ENCODE measurements around the gene VGF.
A peak's percentile ranks its signal among the peaks of the same experiment; 100 is the strongest.
"Not testable (repeated sequence)": the region's sequence is repeated elsewhere in the genome, so short reads cannot be mapped to it uniquely, and the experiment has no call there.

The VGF gene

DNA sequence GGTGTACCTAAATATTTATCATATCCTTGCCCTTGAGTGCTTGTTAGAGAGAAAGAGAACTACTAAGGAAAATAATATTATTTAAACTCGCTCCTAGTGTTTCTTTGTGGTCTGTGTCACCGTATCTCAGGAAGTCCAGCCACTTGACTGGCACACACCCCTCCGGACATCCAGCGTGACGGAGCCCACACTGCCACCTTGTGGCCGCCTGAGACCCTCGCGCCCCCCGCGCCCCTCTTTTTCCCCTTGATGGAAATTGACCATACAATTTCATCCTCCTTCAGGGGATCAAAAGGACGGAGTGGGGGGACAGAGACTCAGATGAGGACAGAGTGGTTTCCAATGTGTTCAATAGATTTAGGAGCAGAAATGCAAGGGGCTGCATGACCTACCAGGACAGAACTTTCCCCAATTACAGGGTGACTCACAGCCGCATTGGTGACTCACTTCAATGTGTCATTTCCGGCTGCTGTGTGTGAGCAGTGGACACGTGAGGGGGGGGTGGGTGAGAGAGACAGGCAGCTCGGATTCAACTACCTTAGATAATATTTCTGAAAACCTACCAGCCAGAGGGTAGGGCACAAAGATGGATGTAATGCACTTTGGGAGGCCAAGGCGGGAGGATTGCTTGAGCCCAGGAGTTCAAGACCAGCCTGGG lies 27.0 kb downstream of the VGF start:
- Mint-ChIP-seq H3K4me1 (peaks cover 23% of the 10 kb centered on the region), H3K36me3 (ENCODE audit: low read depth) (no peaks in the 10 kb centered on the region), H3K9me3 (no peaks in the 10 kb centered on the region), H3K27ac (peak overlapping the region; percentile 58 to 73 (median 60)), H3K4me3 (peak overlapping the region; percentile 8 to 43 (median 32)), H3K27me3 (ENCODE audit: low read depth) (peaks cover 25% of the 10 kb centered on the region)
- peak; percentile 76 to 83 (median 79) for TF ChIP-seq CTCF (IDR thresholded peaks at IDR 0.05; ENCODE audit: unreplicated experiment in 3 of 3)

- TF ChIP-seq CTCF (IDR thresholded peaks at IDR 0.05; ENCODE audit: unreplicated experiment in 3 of 3), result no peak
- Mint-ChIP-seq H3K27ac (no peak overlapping the region), H3K27me3 (ENCODE audit: low read depth) (peaks cover 25% of the 10 kb centered on the region), H3K36me3 (ENCODE audit: low read depth) (no peaks in the 10 kb centered on the region), H3K9me3 (no peaks in the 10 kb centered on the region), H3K4me1 (peaks cover 23% of the 10 kb centered on the region), H3K4me3 (no peak overlapping the region)
These were observed 27.6 kb downstream of the VGF start for GRCh38 chr7:101137651-101138212.

GRCh38 chr7:101134399-101134980 lies 30.9 kb downstream of the VGF start:
- peaks cover 38% of the 10 kb centered on the region for H3K27me3 Mint-ChIP-seq (ENCODE audit: low read depth)
- H3K27ac Mint-ChIP-seq, result peak overlapping the region in 1 of 3 experiments; percentile 10
- TF ChIP-seq CTCF (IDR thresholded peaks at IDR 0.05; ENCODE audit: unreplicated experiment in 3 of 3), result no peak
- H3K4me1 Mint-ChIP-seq, result peaks cover 16% of the 10 kb centered on the region
- H3K36me3 Mint-ChIP-seq (ENCODE audit: low read depth), result no peaks in the 10 kb centered on the region
- no peaks in the 10 kb centered on the region for H3K9me3 Mint-ChIP-seq
- H3K4me3 Mint-ChIP-seq, result no peak overlapping the region

DNA sequence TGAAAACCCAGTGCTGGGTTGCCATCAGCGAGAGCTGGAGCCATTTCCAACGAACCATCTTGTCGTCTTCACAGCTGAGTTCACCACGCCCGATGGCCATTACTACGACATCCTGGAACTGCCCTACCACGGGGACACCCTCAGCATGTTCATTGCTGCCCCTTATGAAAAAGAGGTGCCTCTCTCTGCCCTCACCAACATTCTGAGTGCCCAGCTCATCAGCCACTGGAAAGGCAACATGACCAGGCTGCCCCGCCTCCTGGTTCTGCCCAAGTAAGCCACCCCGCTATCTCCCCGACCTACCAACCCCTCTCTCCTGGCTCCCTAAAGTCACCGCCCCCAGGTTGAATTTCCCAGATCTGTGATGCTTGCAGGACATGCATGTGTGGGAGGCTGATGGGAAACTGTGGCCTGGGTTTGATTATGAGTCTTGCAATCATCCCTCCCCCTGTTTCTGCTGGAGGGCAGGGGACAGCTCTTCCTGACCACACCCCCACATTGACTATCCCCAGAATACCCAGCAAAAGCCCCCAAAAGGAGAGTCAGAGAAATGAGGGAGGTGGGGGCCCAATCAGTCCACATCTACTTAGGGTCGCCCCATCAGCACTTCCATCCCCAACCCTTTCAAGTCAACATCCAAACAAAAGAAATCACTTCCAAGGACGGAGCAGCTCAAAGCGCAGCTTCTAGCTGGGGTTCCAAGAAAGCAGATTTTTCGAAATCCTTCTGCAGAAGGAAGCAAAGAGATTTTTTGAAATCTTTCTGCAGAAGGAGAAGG lies 31.6 kb downstream of the VGF start:
- H3K27me3 Mint-ChIP-seq (ENCODE audit: low read depth), result peaks cover 38% of the 10 kb centered on the region
- no peak for TF ChIP-seq CTCF (IDR thresholded peaks at IDR 0.05; ENCODE audit: unreplicated experiment in 3 of 3)
- H3K9me3 Mint-ChIP-seq, result no peaks in the 10 kb centered on the region
- H3K36me3 Mint-ChIP-seq (ENCODE audit: low read depth), result no peaks in the 10 kb centered on the region
- peak overlapping the region in 2 of 3 experiments; percentile 10 to 57 for H3K27ac Mint-ChIP-seq
- H3K4me1 Mint-ChIP-seq, result peaks cover 16% of the 10 kb centered on the region
- no peak overlapping the region for H3K4me3 Mint-ChIP-seq

- H3K36me3 Mint-ChIP-seq (ENCODE audit: low read depth); H3K4me3 Mint-ChIP-seq; H3K27ac Mint-ChIP-seq; H3K9me3 Mint-ChIP-seq; H3K4me1 Mint-ChIP-seq: not testable (repeated sequence)
- H3K27me3 Mint-ChIP-seq (ENCODE audit: low read depth), result peaks cover 36% of the 10 kb centered on the region
These were observed 32.5 kb downstream of the VGF start for GRCh38 chr7:101132626-101133600.
